Activated CD4-positive, alpha-beta T cell treated with anti-CD3 and anti-CD28 coated beads, Interleukin-2, amount 50 U/mL, for 1 hour (primary cell): ENCODE data around the gene NPPC.
A peak's percentile ranks its signal among the peaks of the same experiment; 100 is the strongest.

Experiments used
- DNase-seq: peaks from one replicate; pipeline ENCODE4 v3.0.0-alpha.2; 2020

NPPC gene

DNA sequence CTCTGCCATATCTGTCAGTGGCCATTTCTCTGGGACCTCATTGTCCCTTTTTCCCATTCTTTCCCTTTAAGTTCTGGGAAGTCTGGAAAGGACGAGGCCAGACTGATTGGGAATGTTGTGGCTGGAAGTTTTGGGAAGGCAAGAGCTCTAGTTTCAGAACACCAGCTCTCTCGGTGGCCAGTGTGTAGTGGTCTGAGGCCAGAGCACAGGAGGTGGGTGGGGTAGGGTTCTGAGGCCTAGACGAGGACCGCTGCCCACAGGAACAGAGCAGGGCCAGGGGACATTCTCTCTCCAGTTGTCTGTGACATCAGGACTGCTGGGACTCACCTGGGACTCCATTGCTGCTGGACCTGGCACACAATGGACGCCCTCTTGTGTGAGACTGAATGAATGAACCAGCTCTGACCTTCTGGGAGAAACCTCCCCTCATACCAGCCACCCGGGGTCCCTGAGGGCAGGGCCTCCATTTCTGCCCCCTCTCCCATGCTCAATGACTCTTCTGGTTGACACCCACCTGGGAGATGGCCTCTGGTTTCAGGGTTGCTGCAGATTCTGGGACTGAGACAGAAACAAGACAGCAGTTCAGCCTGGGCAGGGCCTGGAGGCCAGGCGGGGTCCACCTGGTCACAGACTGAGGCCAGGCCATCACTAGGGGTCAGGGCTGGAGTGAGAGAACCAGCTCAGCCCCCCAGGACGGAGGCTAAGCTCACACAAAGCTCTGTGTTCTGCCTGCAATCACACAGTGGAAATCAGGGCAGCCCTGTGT is 8.4 kb upstream of the NPPC start:
- no peak for DNase-seq

DNA sequence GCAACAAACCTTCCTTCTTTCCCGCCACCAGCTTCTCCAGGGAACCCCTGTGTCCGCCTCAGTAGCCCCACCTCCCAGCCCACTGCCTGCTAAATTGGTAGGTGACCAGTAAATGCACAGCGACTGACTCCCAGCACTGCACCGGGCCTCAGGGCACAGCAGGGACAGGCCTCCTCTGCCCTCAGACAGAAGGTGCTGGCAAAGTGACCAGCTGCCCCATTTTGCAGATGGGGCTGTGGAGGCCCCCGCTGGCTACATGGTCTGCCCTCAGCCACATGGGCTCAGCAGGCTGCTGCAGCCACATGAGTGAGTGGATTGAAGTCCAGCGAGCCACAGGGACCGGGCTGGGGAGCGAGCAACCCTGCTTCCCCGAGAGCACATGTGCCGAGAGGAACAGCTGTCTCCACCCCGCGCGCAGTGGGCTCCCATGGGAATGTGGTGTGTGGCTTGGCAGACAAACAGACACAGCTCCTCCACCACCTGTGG is 7.8 kb upstream of the NPPC start:
- DNase-seq: no peak

DNA sequence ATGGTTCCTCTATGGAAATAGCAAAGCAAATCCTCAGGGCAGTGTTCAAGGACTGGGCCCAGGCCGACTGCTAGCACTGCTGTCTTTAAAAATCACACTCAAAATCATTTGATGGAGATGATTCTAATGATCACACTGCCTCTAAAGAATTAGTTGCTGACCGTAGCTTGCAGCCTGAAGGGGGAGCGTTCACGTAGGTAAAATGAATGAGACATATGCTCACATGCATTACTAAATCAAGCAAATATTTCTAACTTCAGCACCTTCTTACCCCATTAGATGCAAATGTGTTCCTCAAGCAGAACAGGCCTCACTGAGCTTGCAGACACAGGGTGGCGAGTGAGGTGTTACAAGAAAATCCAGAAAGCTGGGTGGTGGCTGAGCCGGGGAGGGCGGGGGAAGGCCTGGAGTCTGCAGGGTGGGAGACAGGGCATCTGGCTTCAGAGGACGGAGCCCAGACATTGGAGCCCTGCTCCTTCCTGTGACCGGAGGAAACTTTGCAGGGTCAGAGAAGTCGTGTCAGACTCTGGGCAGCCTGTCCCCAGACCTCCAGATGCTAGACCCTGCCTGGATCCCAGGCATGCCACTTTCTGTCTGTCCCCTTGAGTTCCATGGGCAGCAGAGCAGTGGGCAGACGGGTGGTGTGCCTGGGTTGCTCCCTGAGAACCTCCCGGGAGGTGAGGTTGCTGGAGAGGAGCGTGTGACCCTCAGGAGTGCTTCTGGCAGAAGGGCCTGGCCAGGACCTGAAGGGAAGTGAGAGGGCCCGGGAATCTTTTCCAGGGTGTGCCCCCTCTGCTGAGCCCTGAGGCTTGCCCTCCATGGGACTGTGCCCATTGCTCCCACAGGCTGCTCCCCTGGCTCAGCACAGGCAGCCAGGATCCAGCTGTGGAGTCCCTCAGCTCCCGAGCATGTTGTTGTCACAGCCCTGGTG is 7.1 kb upstream of the NPPC start:
- no peak for DNase-seq

DNA sequence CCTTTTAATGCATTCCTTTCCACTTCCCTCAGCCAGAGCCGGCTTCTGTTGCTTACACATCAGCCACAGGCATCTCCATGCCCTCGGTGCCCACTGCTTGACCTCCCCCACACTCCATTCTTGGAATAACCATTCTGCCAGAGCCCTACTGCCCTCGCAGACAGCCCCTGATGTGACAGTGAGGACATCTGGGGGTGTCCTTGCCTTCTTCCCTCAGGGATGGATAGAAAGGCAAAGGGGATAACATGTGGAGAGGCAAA is 6.4 kb upstream of the NPPC start:
- DNase-seq: no peak

DNA sequence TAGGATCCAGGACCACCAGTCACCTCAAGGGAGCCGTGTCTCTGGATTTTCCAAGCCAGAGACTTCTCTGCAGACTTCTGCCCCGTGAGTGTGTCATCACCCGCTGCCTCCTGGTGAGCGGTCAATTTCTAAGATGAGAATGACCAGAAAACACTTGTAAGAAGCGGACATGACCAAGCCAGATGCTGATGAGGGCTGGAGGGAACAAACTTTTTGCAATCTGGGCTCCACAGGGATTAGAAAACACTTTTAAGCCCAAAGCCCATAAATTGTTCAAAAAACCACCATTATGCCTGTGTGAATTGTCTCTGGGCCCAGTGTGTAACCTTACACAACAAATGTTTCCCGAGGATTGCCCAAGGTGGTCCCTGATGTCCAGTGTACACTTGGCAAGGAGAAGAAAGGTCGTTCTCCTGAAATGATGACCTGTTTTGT is 5.3 kb upstream of the NPPC start:
- DNase-seq: no peak

DNA sequence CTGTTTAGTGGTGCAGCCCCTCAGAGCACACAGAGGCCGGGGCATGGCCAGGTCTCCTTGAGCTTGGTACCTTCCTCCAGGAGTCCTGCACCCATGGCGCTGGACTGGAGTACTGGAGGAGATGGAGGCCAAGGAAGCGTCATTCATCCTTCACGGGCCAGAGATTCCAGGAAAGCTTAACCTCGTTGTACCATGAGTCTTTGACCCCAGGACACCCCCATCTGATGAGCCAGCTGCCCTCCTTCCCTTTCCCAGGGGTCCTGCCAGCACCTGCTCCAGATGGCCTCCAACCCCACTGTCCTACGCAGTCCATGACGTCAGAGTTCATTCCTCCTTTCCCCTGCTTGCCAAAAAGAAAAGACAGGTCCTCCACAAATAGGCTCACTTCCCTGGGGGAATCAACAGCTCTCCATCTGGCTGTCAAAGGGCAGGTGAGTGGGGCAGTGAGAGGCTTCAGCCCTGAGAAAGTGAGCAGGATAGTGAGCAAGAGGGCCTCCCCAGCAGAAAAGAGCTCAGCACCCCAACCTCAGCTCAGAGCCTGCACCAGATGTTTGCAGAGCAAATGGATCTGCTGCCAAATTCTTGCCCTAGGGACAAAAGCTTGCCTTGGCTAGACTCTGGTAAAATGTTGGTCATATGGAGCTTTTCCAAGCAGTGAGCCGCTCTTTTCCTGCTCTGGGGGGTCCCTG is 4.5 kb upstream of the NPPC start:
- no peak for DNase-seq

DNA sequence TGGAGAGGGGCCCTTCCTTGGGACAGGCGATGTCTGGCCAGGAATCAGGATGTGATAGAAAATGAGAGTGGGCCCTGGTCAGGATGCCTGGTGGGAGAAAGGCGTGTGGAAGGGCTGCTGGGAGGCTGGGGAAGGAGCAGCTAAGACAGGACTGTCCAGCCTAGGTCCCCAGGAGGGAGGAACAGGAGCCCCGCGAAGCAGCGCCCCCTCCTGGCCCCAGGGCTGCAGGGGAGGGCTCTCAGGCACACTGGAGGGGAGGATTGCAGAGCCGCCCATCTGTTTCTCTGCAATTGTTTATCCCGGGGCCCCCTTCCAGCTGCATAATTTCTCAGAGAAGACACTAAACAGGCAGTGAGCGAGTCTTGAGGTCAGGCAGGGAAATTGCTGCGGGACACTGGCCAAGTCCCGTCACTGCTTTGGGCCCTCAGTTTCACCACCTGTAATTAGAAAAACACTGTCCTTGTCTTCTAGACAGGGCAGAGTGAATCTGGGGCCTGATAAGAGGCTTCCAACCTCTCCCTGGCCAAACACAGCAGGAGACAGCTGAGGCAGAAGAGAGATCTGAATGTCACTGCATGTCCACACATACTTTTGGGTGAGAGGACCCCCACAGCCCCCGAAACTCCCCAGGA is 3.9 kb upstream of the NPPC start:
- no peak for DNase-seq

DNA sequence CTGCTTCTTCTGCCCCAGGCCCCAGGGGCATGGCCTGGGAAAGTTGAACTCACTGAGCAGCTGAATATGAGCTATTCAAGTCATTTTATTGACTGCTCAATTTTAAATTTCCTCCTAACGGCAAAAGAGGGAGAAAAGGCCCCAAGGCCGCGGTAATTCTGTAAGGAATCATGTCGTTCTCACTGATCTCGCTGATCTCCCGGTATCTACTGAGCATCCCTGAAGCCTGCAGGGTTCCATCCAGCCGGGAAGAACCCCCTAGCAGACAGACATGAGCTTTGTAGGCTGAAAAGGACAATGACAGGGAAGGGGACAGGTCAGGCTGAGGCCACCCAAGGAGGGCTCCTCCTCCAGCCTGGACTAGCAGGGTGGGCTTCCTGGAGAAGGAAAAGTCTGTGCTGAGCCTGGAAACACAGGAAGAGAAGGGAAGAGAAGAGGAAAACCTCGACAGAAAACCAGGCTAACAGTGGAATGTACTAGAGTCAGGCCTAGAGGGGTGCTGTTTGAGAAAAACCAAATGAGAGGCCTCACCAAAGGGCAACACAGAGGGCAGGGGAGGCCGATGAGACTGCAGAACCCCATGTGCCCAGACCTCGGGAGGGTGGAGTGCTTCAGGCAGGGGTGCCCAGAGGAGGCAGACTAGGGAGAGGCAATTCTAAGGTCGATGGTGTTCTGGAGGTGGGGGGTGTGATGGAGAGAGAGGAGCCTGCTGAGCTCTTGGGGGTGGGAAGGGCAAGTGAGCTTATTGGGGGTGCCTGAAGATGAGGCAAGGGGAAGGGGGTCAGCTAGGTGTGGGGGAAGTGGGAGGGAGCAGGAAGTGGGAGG is 2.9 kb upstream of the NPPC start:
- no peak for DNase-seq

DNA sequence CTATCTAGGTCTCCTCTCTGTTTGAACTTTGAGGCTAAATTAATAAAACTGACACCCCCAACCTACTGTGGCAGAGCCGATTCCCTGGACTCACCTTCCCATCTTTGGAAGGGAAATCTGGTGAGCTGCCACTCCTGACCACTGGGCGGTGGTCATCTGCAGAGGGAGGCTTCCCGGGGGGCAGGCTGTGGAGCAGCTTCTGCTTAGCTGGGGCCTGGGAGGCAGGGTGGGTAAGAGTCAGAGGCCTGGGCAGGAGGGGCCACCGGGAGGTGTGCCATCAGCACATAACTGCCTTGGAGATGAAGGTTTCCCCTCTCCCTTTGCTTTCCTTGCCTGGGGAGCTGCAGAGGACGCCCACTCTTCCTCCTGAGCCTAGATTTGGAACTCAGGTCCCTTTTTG is 2.3 kb upstream of the NPPC start:
- no peak for DNase-seq

DNA sequence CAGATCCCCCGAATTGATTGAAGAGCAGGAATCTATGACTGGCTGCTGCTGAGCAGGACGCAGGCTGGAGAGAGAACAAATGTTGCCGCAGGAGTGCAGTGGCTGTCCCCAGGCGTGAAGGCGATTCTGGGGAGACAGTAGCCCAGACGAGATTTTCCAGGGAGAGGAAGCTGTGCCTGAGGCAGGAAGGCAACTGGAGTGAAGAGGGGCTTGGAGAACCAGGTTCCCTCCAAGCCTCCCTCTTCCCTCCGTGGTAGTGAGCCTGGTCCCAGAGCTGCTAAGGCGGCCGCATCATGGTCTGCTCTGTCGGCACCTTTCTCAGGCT is 1.3 kb upstream of the NPPC start:
- no peak for DNase-seq

DNA sequence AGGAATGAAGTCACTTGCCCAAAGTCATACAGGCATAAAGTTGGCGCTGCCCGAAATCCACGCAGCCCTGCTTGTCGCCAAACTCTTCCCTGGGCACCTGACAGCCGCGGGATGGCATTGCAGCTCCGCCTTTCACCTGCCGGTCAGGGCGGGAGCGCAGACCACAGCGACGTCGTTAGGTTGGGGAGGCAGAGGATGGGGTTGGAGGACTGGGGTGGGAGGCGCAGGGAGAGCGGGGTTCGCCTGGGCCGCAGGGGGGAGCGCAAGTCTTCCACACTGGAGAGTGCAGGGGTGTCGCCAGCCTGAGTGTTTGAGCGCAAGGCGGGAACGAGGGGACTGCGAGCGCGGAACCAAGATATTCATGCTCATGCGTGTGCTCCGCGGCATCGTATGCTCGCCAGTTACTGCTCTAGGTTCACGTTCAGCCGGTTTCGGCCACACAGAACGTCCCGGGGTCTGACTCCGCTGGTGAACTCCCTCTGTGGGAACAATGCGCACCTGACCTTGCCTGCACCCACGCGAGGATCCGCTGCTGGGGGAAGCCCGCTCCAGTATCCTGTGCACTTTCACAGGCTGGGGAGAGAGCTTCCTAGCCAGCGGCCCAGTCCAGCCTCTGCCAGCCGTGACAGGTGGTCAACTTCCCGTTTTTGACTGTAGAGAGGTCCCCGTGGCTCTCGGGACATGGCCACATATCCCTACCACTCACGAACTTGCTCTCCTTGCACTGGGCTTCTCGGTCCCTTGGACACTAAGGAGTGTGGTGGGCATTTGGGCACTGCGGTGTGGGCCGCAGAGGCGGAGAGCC is 767 bp upstream of the NPPC start:
- DNase-seq: no peak

DNA sequence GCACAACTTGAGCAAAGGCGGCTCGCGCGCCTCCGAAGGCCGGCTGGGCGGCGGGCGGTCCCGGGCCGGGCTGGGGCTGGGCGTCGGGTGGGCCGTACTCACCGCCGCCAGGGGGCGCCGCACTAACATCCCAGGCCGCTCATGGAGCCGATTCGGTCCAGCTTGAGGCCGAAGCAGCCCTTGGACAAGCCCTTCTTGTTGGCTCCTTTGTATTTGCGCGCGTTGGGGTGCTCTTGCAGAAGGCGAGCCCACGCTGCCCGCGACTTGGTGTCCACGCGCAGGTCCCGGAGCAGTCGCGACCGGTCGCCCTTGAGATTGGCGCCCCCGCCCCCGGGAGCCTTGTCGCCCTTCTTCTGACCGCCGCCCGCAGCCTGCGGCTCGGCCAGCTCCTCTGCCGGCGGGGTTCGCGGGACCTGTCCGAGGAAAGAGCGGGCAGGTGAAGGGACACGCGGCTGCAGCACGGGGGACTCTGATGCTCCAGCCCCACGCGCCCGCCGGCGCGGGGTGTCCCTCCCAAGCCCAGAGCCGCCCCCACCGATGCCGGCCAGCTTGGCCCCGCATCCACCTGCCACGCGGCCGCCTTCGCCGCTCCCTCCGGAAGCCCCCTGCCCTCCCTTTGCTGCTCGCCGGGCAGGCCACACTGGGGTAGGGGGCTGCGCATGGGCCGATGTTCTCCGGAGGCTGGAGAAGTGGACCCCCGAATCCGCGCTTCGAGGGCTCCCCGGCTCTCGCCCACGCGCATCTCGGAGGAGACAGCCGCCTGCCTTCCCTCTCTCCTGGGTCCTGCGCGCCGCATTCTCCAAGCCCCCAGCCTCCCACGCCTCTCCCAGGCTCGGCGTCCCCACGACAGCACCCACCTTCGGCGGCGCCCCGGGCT is 655 bp downstream of the NPPC start:
- DNase-seq: peak; percentile 71

DNA sequence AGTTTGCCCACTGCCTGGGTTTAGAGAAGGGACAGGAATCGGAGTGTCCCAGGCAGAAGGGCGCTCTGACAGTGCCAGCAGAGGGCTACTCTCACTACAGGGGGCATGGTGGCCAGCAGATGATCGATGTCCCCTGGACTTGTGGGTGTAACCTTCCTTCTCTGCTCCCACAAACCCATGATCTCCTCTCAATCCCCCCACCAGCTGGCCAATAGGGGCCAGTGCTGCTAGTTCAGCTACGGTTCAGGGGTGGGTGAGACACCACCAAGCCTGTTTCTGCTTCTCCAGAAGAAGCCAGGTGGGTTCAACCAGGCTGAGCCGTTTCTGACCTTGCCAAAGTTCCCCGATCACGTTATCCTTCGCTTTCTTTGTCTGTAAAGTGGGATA is 1.3 kb downstream of the NPPC start:
- DNase-seq: no peak

DNA sequence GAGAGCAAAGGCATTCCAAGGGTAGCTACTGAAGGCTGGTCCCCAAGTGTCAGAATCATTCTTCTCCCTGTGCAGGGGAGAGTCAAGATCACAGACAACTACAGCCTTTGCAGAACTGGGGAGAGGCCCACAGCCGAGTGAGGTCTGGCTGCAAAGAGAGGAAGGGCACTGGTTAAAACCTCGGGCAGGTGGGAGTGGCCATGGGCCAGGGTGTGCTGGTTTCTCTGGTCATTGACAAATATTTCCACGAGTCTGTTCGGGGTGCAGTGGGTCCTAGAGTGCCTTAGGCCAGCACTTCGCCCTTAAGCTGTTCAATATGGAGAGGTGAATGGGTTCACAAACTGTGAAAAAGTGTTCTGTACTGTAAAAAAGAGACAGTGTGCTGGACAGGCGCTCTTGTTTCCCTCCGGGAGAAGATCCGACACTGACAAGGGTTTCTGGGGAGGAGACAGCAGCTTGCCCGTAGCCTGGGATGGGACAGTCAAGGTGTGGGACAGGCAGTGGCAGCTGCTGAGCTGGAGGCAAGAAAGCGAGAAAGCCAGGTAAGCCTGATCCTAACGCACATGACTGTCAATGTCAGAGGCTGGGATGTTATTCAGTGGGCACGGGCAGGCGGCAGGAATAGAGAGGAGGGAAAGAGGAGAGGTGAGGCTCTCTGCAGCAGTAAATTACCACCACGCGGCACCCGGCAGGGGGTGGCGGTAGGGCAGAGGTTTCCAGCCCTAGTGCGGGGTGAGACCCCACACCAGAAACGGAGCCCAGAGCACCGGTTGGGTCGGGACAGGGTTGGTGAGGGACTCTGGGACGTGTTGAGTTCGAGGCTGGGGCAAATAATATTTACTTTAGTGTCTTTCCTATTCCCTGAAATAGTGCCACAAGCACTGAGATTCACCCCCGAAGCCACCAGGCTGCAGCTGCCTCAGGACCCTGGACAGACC is 2.0 kb downstream of the NPPC start:
- DNase-seq: no peak

DNA sequence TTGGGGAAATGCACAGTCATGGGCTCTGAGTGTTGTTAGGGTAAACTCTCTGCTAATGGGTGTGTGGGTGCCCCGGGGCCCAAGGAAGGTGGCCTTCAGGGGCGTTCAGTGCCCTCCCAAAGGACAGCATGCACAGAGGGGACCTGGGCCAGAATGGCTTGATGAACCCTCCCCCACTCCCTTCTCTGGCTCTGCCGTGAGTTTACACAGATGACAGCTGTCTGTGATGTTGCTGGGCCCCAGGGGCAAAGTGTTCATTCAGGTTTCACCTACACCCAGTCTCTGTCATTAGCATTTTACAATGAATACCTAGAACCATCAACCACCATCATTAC is 3.2 kb downstream of the NPPC start:
- no peak for DNase-seq

DNA sequence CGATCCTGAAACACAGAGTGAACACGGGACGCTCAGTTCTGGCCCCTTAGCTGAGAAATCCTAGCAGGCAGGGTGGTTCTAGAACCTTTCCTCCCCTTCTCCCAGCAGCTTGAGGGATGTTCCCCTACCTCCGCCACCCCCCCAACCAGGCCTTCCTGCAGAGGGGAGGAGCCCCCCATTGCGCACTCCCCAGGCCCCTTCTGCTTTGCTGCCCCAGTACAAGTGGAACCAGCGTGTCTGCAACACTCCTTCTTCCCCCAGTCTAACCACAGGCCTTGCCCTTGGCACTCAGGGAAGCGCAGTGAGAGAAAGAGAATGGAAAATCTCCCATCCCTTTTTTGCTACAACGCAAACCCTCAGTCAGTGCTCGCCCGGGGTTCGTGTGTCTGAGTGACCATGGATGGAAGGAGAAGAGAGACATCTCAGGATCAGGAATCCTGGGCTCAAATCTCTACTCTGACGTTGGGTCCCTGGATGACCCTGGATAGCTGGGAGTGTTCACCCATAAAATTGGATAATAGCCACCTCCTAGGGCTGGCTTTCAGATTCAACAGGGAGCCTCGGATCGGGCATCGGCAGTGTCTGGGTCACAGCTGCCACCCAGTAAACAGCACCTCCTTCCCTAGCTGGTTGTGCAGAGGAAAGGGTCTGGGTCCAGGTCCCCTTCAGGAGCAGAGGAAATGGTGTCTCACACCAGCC is 3.7 kb downstream of the NPPC start:
- no peak for DNase-seq

DNA sequence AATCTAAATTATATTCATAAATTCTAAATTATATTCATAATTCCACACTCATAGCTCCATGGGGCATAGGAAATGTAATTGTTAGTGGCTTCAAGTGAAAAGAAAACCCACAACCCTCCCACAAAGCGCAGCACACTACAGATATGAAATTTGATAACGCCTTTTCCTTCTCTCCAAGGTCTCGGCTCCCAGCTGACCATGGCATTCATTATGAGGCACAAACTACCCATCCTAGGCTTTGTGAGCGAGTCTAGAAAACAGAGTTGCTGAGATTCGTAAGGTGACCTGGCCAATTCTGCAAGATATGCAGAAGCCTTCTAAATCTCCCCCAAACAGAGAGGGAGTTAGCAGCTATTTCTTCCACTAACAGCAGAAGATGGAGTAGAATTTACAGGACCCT is 5.4 kb downstream of the NPPC start:
- DNase-seq: no peak

DNA sequence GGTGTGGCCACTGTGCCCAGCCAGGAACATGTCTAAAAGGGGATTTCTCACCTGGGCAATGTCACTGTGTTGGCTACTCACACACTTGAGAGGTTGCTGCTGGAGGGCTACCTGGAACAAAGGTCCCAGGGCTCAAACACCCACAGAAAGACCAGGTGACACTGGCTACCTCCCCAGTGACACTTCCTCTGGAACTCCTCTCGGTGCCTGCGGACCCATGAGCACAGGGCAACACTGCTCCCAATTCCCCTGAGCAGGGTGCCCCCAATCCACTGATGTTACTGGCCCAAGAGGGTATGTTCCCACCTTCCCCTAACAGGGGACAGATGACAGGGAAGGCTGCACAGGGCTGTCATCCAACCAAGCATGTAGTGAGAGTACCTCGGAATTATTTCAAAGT is 5.8 kb downstream of the NPPC start:
- DNase-seq: no peak
